Stimulated activated CD4-positive, alpha-beta T cell treated with anti-CD3 and anti-CD28 coated beads, Interleukin-4, amount 100 ng/mL, for 1 hour (primary cell): ENCODE data around the gene KCNMA1.

ENCODE experiments used
- DNase-seq: peaks from one replicate; pipeline ENCODE4 v3.0.0-alpha.2; 2020

Gene KCNMA1

GRCh38 chr10:77315496-77316129 lies 322.0 kb downstream of the KCNMA1 start:
- DNase-seq, result no peak

GRCh38 chr10:77313066-77313750 lies 324.4 kb downstream of the KCNMA1 start:
- no peak for DNase-seq

- DNase-seq, result no peak
Measured at GRCh38 chr10:77311186-77311585, 326.4 kb downstream of the KCNMA1 start.

GRCh38 chr10:77310288-77310840 lies 327.2 kb downstream of the KCNMA1 start:
- no peak for DNase-seq

GRCh38 chr10:77309509-77309908 lies 328.1 kb downstream of the KCNMA1 start:
- no peak for DNase-seq

GRCh38 chr10:77309092-77309491 lies 328.5 kb downstream of the KCNMA1 start:
- no peak for DNase-seq

GRCh38 chr10:77308084-77308732 lies 329.4 kb downstream of the KCNMA1 start:
- DNase-seq, result no peak

GRCh38 chr10:77306666-77307065 lies 330.9 kb downstream of the KCNMA1 start:
- DNase-seq, result no peak

GRCh38 chr10:77305650-77306632 lies 331.7 kb downstream of the KCNMA1 start:
- DNase-seq, result no peak

- DNase-seq, result no peak
Measured at GRCh38 chr10:77304192-77304591, 333.4 kb downstream of the KCNMA1 start.

- DNase-seq, result no peak
Measured at GRCh38 chr10:77301305-77301730, 336.3 kb downstream of the KCNMA1 start.

GRCh38 chr10:77300682-77301302 lies 336.8 kb downstream of the KCNMA1 start:
- DNase-seq, result no peak

- DNase-seq, result no peak
Measured at GRCh38 chr10:77299320-77299719, 338.3 kb downstream of the KCNMA1 start.

- DNase-seq, result no peak
Measured at GRCh38 chr10:77297393-77297739, 340.2 kb downstream of the KCNMA1 start.

GRCh38 chr10:77296534-77297392 lies 340.8 kb downstream of the KCNMA1 start:
- no peak for DNase-seq

- no peak for DNase-seq
Measured at GRCh38 chr10:77293773-77294172, 343.8 kb downstream of the KCNMA1 start.

GRCh38 chr10:77293347-77293746 lies 344.3 kb downstream of the KCNMA1 start:
- DNase-seq, result no peak

GRCh38 chr10:77291596-77292505 lies 345.8 kb downstream of the KCNMA1 start:
- no peak for DNase-seq

- DNase-seq, result no peak
Measured at GRCh38 chr10:77290528-77291155, 347.0 kb downstream of the KCNMA1 start.

- no peak for DNase-seq
Measured at GRCh38 chr10:77289790-77290189, 347.8 kb downstream of the KCNMA1 start.
